Suppressor macrophage (primary cell): Measurements from ENCODE around the gene EIF6.
"Not testable (repeated sequence)": the region's sequence is repeated elsewhere in the genome, so short reads cannot be mapped to it uniquely, and the experiment has no call there.

Experiments used
- DNase-seq, 4 experiments: peaks; one replicate each; pipeline ENCODE4 v3.0.0-alpha.2; 2020 to 2022
- total RNA-seq, 17 experiments: gene quantifications; one replicate each; lab custom pipeline; 2026; ENCODE audit warnings: mixed read lengths in 6 of 17, inconsistent platforms in 3 of 17; lab: John Stamatoyannopoulos, UW

The EIF6 gene
- total RNA-seq: 24.6 to 58.0 (median 37.9) reads per million in 17 experiments

DNA sequence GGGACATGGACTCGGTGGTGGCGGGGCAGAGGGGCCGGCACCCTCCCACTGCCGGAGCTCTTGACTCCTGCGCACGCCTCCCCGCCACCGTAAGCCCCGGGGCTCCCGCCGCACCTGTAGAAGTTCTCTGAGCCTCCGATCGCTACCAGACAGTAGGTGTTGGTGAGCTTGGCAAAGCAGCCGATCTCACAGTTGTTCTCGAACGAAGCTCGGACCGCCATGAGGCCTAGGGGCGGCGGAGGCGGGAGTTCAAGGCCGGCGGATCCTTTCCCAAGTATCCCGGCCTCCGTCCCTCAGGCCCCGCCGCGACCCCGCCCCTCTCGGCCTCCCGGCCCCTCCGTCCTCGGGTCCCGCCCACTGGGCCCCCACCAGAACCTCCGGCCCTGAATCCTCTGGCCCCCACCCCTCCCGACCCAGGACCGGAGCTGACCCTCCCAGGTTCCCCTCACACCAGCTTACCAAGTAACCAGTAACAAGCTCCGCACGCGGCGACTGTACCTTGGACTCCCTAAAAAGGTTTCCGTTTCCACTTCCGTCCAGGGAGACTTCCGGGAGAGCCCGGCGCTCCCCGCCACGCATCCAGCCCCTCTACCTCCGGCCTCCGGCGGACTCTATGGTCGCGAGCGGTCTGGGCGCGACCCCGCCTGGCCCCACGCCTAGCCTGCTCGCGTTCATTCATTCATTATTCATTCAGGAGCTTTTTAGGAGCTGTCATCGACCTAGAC is at the start of gene EIF6:
Gene EIF6 (minus strand): TSS at position 506 of the 725 bp plus-strand sequence. CDS start 285 bp downstream, at position 221.
- peak; percentile 77 to 89 (median 86) for DNase-seq

GRCh38 chr20:35333606-35334005 is 49.0 kb upstream of the EIF6 start:
- no peak for DNase-seq

DNA sequence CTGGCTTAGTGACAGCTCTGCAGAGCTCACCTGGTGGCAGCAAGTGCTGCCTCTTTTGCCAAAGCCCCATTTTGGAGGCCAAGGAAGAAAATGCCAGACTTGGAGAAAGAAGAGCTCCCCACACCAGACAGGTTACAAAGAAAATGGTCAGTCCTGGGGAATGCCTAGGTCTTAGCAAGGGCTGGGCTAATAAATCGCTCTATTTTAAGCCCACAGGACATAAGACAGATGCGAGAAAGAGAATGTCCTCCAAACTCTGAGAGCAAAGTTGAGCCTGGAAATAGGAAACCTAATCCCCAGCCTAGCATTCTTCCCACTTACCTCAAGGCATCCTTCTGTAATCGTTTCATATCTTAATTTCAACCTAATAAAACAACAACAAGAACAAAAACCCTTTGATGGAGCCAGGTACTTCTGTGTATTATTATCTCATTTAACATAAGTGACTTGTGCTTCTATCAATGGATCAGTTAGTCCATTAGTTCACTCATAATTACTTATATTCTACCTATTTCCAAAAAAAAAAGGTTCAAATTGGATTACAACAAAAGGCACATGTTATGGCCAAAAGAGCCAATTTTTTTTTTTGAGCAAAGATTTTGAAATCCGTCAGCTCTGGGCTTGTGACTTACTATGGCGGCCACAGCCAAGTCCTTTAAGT is 48.1 kb upstream of the EIF6 start:
- DNase-seq: no peak

GRCh38 chr20:35329435-35330139 is 45.0 kb upstream of the EIF6 start:
- peak; percentile 48 to 80 (median 69) for DNase-seq

DNA sequence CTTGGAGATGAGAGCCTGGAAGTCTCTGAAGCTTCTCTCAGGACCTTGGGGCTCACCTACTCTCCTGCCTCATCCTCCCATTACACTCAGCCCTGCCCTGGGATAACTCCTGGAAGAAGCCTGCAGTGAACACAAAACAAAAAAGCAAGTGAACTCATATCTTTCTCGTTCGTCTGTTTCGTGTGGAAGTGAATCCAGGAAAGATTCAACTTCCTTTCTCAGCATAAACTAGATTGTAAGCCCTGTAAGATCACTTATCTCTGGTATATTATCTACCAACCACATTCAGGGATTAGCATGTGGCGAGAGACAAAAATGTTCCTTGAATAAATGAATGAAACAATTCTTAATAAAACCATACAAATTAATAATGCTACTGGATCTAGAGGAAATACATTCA is 44.1 kb upstream of the EIF6 start:
- DNase-seq: no peak

DNA sequence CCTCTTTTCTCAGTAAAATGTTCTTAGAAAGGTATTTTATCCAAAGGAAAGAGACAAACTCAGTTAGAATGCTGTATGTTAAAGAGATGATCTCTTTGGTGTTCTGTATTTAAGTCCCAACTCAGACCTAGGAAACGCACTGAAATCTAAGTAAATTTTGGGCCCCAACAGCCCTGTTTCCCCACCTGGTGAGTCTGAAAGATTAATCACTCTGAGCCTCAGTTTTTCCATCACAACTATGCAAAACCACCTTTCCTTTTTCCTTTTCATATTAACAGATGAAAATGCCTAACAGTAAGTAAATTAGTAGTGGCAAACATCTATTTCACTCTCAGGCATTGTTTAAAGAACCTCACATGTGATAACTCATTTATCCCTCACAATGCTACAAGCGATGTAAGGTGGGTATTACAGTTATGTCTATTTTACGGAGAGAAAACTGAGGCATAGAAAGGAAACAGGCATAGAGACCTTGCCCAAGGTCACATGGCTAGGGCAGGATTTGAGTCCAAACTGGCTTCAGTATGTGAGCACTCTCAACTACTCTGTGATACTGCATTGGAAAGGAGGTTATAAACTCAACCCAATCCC is 43.6 kb upstream of the EIF6 start:
- no peak for DNase-seq

GRCh38 chr20:35327074-35327976 is 42.8 kb upstream of the EIF6 start:
- peak; percentile 43 to 84 (median 70) for DNase-seq

DNA sequence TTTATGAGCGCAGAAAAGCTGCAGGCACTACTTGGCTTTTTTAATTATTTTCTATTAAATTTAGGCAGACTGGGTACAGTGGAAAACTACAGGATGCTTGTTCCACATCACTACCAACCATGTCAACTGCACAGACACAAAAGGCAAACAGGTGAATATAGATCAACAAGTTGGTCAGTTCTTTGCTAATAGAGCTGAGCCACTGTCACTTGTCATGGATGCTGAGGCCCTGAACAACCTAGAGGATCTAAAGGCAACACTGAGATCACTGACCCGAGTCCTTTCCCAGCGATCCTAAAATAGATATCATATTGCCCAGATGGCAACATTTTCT is 42.1 kb upstream of the EIF6 start:
- DNase-seq: no peak

GRCh38 chr20:35326021-35326739 is 41.6 kb upstream of the EIF6 start:
- DNase-seq: peak; percentile 55 to 79 (median 66)

DNA sequence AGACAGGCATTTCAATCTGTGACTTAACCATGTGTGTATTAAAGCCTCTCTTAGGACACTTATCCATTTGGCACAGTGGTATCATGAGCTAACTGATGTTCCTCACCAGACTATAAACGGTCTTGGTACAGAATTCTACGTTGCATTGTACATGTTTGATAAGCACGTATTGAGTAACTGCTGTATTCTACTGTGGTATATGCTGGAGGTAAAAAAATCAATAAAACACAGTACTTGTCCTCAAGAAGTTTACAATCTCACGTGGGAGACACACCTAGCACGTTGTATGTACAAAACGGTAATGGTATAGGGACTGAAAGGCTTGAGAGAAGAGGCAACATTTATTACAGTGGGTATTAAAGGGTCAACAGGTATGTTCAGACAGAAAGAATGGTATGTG is 40.8 kb upstream of the EIF6 start:
- DNase-seq: no peak

- DNase-seq: no peak
These were observed 36.0 kb upstream of the EIF6 start for GRCh38 chr20:35320396-35321126.

DNA sequence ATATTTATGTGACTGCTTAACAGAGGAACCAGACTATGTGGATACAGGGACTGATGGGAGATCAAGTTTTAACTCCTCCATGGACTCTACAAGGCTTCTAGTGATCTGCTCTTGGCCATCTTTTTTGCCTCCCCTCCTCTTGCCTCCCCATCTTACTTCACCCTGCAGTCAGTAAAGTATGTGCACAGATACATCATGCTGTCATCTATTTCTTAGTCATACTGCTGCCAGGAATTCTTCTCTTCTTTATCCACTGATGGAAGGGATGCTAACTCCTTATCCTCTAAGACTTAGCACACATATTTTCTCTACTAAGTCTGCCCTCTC is 35.3 kb upstream of the EIF6 start:
- DNase-seq: no peak

- DNase-seq: no peak
These were observed 34.8 kb upstream of the EIF6 start for GRCh38 chr20:35319192-35319870.

DNA sequence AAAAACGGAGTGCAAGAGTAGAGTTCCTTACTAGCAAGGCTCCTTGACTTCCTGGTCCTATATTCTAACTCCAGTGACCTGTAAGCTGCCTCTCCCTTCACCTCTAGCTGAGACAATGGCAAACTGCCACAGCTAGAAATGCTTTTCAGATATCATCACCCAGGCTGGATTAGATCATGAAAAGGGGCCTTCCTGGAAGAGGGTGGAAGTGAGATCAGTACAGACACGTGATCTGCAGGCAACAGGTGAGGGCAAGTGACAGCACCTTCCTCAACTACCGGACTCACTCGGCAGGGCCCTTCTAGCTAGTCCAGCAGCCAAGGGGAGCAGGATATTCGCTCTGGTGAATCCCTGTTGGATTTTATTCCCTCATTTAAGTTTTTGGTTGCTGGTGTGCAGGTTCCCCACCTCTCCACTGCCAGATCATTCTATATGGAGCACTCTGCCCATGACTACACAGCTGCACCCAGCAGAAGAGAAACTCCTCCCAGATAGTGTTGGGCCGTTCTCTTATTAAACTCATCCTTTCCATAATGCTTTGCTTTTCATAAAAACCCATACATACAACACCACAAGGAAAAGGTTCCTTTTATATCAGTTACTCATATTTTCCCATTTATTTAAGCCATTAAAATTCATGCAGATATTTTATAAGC is 34.1 kb upstream of the EIF6 start:
- DNase-seq: no peak

DNA sequence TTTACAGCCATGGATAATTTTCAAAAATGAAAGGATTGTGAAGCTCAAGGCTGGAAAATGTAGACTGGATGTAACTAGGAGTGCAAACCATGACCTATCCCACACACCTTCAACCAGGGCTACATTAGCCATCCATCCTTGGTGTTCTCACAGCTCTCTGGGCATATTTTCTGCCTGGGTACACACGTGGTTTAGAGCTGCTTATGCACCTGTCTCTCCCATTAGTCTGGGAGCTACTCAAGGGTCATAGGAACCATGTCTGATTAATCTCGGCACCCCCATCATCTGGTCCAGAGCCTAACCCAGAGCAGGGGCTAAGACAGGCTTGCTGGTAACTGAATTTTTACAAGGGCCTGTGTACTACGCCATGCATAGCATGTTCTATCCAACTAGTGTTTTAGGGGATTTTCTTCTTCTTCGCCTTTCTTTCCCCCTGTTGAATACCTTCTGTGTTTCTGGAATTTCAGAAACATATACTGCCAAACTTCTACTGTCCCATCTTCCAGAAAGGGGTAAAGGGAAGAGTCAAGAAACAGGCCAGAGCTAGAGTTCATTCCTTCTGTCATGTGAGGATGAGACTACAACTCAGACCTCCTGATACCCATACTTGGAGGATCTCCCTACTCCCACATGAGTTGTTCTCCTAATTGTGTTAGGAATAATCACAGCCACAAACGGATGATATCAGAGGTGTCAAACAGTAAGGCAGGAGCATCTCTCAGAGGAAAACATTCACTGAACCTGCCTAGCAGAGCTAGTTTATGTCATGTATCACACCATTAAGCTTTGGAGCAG is 33.0 kb upstream of the EIF6 start:
- peak in 3 of 4 experiments; percentile 46 to 54 (median 54) for DNase-seq

- DNase-seq: no peak
These were observed 31.5 kb upstream of the EIF6 start for GRCh38 chr20:35316086-35316485.

GRCh38 chr20:35315632-35316020 is 31.1 kb upstream of the EIF6 start:
- DNase-seq: not testable (repeated sequence)

DNA sequence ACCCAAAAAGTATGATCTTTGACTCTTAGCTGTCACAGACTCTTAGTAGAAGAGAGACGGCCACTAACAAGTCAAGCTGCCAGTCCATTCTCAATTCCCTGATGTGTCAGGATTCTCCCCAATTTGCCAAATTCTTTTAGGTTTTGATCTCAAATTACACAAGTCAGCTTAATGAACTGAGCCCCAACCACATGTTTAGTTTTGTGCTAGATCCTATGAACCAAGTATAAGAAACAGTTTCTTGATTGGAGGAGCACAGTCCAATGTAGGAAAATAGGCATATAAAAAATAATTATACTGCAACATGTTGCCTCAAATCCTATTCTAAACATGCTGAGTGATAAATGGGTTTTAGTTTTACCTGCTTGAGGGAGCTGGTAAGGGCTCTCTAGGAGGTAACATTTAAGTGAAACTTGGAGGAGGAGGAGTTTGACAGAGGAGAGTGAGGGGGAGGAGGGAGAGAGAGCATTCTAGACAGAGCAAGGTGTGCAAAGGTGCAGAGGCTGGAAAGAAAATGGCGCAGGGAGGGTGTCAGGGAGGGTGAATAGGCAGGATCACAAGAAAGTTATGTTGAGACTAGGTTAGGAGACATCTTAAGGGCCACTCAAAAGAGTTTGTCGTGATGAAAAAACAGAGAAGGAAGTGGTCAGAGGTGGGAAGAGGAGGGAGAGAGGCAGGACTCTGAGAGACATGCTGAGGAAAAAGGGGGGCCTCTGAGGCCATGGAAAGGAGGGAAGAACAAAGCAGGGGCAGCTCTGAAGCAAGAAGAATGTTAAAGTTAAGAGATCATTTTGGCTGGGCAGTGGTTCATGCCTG is 30.5 kb upstream of the EIF6 start:
- DNase-seq: no peak
